ENCODE results near the gene COQ5.
A peak's percentile ranks its signal among the peaks of the same experiment; 100 is the strongest.
"Not testable (repeated sequence)": the region's sequence is repeated elsewhere in the genome, so short reads cannot be mapped to it uniquely, and the experiment has no call there.

The COQ5 gene

DNA sequence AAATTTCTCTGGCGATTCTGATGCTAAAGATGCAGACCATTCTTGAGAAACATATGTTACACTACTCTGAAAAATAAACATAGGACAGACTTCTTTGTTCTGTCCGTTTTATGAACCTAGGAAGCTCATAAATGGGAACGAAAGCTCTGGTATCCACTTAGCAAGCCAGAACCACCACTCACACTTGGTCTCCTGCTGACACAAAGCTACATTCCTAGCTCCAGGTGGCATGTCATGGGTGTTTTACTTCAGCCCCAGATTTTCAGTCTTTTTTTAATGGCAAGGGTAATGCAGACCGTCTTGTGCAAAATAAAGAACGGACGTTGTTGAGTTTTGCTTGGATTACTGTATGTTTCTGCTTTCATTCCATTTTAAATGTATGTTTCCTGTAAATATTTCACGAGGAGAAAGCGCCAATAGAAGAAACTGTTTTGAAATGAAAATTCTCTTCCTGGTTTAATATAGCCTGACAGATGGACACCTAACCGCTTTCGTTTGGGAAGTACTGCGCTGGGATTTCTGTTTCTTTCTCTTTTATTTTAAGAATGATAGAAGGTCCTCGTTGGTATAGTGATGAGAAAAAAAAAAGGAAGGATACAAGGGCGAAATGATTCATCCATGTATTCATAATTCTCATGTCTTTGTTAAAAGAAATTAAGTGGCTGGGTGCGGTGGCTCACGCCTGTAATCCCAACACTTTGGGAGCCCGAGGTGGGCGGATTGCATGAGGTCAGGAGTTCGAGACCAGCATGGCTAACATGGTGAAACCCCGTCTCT lies 871 bp upstream of the COQ5 start:
- DNase-seq (ENCODE audit: low read depth in 2 of 2), result no peak

DNA sequence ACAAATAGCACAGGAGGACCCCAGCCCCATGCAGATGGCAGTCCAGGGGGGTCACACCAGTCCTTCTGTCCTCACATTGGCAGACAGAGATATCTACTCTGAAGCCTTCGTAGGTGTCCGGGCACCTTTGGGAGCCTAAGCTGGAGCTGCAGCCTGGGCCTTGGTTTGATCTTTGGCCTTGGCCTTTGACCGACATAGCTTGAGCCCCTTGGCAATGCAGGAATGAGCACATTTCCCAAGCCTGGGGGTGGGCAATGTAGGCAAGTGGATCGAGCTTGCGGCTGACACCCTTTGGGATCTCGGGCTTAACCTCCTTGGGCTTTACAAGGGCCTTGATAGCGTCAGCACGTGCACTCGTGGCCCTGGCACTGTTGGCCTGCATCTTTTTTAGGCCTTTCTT lies 6.4 kb downstream of the COQ5 start:
- no peak for DNase-seq (ENCODE audit: low read depth in 2 of 2)

DNA sequence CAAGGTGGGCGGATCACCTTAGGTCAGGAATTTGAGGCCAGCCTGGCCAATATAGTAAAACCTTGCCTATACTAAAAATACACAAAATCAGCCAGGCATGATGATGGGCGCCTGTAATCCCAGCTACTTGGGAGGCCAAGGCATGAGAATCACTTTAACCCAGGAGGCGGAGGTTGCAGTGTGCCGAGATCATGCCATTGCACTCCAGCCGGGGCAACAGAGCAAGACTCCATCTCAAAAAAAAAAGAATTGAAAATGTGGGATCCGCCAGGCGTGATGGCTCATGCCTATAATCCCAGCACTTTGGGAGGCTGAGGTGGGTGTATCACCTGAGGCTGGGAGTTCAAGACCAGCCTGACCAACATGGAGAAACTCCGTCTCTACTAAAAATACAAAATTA lies 9.6 kb downstream of the COQ5 start:
- not testable (repeated sequence) for DNase-seq (ENCODE audit: low read depth in 2 of 2)

DNA sequence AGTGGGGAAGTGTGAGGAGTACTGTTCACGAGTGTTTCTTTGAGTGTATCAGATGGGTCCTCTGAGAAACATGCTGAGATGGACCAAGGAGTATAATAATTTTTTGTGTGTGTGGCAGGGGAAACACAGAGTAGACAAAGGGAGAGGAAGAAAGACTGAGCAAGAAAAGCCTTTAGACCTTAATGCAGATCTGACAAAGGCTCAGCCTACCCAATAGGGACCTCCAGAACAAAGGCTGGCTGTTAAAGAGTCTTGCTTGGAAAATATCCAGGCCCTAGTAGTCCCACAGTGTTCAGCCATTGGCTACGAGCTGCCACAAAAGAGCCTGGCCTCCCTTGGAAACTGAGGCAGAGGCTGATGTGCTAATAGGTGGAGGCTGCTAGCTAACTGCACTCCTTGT lies 13.5 kb downstream of the COQ5 start:
- DNase-seq (ENCODE audit: low read depth in 2 of 2), result no peak

DNA sequence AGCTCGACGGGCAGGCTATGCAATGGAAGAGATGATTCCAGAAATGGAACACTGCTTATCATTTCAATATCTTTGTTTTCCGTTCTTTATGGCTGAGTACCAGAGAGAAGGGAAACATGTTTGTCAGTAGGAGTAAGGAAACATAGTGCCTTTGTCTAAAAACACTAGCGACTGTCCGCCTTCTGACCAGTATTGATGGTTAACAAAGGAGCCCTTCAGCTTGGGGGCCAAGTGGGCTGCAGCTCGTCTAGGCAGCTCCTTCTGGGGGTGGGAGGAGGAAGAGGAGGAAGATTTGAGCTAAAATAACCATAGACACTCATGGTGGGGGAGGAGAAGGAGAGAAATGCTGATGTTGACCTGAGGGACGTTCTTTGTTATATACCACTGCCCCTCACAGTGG lies 15.0 kb downstream of the COQ5 start:
- no peak for DNase-seq (ENCODE audit: low read depth in 2 of 2)

DNA sequence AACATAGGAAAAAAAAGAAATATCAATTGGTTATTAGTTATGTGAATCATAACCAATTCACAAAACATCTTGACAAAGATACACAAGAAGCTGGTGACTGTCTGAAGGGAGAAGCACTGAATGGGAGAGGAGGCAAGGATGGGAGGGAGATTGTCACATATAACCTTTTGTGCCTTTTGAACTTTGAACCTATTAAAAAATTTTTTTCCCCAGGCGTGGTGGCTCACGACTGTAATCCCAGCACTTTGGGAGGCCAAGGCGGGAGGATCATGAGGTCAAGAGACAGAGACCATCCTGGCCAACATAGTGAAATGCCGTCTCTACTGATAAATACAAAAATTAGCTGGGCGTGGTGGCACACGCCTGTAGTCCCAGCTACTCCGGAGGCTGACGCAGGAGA lies 20.4 kb downstream of the COQ5 start:
- no peak for DNase-seq (ENCODE audit: low read depth in 2 of 2)

DNA sequence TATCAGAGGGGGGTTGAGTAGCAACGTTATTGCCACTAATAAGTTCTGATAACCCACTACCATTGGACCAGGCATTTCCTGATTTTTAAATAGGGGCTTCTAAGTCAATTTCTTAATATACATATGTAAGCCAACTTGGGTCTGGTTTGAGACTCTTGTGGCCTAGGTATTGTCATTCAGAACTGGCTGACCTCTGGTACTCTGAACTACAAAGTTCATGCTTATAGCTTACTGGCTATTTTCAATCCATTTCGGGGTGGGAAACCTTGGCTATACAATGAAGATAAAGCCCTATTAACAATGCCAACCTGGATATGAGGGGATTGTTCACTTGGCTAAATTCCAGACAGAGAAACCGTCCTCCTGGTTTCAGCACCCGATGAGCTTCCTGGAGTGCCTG lies 24.4 kb downstream of the COQ5 start:
- DNase-seq (ENCODE audit: low read depth in 2 of 2), result no peak

DNA sequence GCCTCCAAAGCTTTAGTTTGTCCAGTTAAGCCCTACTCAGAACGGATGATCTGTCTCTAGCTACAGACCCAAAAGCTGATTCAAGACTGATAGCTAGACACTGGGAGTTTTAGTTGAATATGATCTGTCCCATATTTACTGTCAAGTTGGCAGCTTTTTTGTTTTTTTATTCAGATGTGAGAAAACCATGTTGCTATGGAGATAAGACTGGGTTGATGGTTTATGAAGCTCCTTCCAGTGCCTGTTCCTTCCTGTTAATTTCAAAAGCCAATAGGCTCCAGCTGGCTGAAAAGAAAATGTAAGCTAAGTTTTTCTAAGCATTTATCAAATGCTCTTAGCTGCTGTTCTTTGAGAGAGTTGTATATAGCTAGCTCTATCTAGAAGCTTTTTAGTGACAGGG lies 28.4 kb downstream of the COQ5 start:
- no peak for DNase-seq (ENCODE audit: low read depth in 2 of 2)

DNA sequence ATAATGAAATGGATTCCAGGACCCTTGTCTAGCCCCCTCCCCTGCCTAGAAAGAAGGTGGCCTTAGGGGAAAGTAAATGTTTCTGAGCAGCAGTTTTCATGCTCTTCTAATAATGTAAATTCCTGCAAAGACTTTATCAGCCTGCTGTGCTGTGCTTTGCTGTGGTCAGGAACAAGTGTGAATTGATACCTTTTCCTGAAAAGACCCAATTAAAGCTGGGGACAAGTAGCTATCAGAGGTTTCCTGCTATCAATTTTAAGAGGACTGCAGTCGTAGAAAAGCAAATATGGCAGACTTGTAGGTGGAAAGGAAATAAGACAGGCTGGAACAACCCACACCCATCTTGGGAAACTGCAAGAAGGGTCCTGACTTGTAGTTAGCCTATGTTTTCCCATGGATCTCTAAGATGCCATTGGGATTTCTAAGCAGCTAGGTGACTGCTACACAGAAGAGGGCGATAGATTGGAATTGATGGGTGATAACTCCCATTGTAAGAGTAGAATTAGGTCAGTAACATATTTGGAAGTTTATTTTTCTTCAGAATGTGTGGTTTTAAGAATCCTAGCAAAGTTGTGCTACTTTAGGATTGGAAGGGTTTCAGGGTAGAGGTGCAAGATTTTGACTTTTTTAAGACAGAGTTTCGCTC lies 30.0 kb downstream of the COQ5 start:
- no peak for DNase-seq (ENCODE audit: low read depth in 2 of 2)

DNA sequence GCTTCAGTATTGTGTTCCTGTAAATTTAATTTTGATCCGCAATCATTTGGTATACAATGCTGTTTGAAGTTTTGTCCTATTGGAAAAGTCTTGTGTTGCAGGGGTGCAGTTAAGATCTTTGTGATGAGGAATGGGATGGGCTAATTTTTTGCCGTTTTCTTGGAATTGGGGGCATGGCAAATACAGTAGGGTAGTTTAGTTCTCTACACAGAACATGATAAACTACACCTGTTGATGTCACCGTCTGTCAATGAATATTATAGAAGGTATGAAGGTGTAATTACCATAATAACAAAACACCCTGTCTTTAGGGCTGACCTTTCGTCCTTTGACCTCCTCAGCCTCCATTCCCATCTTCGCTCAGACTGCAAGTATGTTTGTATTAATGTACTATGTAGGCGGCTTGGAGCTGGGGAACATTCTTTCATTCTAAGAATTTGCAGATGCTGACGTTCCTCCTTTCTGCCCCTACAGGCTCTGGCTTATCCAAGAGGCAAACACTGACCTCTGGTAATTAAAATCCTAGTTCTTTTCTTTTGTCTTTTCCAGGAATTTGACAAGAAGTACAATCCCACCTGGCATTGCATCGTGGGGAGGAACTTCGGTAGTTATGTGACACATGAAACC lies 31.3 kb downstream of the COQ5 start:
- DNase-seq (ENCODE audit: low read depth in 2 of 2), result no peak

DNA sequence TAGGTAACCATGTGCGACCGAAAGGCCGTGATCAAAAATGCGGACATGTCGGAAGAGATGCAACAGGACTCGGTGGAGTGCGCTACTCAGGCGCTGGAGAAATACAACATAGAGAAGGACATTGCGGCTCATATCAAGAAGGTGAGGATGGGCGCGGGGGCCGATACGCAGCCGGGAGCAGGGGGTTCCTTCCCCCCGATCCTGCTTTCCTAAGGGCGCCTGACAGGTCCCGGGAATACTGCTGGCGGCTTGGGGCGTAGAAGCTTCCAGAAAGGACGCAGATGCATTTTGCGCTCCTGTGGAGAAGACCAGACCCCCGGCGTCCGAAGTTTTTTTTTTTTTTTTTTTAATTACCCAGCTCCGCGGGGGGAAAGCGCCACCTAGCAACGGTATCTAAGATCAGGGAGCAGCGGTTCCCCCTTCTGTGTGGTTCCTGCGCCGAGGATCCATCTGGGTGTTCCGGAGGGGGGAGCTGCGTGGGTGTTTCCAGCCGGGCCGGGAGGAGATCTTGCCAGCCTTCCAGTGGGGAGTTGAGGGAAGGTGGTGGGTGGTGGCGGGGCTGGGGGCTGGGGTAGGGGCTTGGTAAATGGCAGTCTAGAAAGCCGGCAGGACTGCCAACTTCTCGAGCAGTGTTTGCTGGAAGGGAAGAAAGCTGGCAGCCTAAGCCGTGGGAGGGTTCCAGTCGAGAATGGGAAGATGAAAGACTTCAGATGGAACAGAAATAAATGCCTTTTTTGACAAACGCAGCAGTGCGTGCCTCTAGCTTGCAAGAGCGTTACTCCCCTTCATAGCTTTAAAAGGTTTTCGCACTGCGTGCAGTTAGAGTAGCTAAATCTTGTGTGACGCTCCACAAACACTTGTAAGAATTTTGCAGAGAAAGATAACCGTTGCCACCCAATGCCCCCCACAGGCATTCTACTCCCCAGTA lies 32.3 kb downstream of the COQ5 start:
- peak; percentile 15 to 26 for DNase-seq (ENCODE audit: low read depth in 2 of 2)

DNA sequence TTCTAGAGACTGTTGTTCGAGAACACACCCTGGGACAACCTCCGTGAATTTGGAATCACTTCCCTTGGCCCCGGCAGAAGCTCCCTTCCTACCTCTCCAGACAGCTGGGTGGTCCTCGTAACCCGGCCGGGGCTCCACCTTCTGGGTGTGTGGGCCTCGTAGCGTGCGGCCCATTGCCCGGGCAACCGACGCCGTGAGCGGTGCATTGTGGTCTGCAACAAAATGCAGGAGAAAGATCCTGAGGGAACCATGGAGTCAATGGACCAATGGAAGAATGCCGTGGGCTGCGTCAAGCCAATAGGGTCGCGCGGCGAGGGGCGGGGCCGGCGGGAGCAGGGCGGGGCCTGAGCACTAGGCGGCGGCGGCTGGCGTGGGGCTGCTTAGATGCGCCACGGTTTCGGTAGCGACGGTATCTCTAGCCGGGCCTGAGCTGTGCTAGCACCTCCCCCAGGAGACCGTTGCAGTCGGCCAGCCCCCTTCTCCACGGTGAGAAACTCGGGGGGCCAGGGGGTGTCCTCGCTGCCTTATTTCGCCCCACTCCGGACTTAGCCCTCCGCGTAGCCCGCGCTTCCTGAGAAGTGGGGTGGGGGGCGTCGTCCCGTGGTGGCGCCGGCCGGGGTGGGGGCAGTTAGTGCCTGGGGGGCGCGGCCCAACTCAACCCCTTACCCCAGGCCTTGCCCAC lies 33.1 kb downstream of the COQ5 start, which contains the start of gene DYNLL1:
Gene DYNLL1, plus strand, starts transcription at position 383 of the 682 bp plus-strand sequence. CDS start 309 bp downstream, outside the sequence.
- DNase-seq (ENCODE audit: low read depth in 2 of 2), result peak; percentile 96 to 99

DNA sequence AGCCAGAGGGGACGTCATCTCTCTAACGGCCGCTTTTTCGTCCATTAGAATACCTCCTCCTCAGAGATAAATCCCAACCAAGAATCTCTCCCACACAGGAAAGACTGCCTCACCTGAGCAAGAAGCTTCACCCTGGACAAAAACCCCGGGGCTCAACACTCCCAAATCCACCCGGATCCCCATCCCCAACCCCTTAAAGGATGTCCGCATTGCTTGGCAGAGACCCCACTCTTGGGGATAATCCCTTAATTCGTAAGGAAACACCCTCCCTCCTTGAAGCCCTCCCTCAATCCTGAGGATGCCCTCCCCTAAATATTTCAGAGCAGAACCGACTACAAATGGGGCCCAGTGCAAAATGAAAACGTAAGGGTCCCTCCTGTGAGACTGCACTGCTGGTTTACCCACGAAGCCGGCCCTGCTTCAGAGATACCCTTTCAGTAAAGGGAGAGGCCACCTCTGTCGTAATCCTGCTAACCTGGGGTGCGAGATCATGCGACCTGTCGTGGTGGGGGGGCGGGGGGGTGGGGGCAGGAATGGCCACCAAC lies 33.7 kb downstream of the COQ5 start:
- no peak for DNase-seq (ENCODE audit: low read depth in 2 of 2)

DNA sequence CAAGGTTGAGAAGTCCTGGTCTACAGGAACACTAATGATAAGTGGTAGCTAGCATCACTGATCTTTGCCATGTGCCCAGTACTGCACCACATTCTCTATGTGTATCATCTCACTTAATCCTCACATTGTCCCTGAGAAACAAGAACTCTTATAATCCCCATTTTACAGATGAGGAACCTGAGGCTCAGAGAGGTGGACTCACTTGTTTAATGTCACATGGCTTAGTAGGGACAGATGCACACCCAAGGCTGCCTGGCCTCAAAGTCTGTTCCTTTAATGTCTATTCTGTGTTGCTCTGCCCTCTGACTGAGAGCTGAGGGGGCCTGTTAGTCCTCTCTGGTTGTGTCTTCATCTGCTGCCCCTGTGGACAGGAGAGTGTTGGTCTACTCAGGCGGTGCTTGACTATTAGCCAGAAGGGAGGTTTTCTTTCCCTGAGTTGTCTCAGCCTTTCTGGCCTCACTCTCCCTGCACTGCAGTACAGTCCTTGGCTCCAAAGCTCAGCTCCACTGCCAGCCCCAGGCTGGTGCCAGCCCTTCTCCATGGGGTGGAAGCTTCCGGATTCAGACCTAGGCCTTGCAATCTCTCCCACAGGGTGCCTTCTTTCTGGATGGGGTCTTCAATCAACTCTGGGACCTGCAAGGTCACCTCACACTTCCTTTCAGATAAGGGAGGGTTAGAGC lies 38.0 kb downstream of the COQ5 start:
- DNase-seq (ENCODE audit: low read depth in 2 of 2), result no peak

DNA sequence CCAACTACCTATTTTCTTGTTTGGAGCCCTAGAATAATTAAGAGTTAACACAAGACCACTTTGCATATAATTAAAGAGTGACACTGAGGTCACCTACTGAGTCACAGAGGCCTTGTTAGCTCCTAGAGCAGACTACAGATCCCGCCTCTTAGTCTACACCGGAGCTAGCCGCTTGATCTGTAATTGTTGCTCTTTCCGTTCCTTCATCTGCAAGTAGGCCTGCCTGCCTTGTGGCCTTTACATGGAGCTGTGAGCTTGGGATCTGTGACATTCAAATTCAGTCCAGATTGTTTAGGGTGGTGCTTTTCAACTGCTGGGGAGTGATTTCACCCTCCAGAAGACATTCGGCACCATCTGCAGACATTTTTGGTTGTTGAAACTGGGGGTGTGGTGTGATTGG lies 38.6 kb downstream of the COQ5 start:
- no peak for DNase-seq (ENCODE audit: low read depth in 2 of 2)

DNA sequence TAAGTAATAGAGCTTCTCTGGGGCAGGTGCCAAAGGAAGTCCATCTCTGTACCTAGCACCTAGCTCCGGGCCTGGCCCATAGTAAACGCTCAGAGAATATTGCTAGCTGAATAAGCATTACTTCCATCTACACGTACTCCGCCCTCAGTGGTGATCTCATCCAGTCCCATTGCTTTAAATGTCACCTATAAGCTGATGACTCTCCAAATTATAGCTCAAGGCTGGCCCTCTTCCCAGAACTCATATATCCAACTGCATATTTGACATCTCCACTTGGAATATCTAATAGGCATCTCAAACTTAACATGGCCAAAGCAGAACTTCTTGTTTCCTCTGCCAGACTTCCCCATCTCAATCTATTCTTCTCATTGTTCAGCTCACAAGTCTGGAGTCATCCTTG lies 39.9 kb downstream of the COQ5 start:
- DNase-seq (ENCODE audit: low read depth in 2 of 2), result no peak

DNA sequence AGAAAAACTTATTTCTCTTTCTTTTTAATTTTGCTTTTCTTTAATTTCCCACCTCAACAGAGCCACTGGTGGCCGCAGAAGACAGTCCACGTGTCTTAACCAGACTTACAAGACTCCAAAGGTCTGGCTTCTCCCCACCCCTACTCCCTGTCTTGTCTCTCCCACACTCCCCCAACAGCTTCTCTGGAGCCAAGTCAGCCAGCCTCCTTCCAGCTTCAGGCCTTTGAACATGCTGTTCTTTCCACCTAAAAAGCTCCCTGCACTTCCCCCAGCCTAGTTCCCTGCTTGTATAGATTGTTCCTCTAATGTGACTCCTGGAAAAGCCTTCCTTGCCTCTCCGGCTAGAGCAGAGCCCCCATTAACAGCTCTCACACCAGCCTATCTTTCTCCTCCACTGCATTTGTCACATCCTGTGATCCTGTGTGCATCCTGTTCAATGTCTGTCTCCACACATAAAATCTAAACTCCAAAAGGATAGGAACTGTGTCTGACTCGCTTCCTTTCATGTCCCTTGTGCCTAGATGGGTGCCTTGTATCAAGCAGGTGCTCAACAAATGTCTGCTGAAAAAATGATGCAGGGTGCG lies 40.8 kb downstream of the COQ5 start:
- DNase-seq (ENCODE audit: low read depth in 2 of 2), result no peak

DNA sequence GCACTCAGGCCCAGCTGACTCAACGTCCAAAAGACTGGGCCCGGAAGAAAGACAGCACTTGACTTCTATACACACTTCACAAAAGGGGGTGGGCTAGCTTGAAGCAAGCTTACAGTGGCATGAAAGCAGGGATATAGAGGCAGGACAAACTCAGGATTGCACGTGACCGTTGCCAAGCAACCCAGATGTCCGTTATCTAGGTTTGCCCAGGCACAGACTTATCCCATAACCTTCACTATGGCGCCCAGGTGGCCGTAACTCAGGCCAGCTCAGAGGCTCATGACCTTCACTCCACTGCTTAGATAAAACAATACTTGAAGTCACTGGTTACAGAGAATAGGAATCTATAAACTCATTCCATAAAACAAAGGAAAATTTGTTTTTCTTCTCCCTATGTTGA lies 41.4 kb downstream of the COQ5 start:
- DNase-seq (ENCODE audit: low read depth in 2 of 2), result not testable (repeated sequence)

DNA sequence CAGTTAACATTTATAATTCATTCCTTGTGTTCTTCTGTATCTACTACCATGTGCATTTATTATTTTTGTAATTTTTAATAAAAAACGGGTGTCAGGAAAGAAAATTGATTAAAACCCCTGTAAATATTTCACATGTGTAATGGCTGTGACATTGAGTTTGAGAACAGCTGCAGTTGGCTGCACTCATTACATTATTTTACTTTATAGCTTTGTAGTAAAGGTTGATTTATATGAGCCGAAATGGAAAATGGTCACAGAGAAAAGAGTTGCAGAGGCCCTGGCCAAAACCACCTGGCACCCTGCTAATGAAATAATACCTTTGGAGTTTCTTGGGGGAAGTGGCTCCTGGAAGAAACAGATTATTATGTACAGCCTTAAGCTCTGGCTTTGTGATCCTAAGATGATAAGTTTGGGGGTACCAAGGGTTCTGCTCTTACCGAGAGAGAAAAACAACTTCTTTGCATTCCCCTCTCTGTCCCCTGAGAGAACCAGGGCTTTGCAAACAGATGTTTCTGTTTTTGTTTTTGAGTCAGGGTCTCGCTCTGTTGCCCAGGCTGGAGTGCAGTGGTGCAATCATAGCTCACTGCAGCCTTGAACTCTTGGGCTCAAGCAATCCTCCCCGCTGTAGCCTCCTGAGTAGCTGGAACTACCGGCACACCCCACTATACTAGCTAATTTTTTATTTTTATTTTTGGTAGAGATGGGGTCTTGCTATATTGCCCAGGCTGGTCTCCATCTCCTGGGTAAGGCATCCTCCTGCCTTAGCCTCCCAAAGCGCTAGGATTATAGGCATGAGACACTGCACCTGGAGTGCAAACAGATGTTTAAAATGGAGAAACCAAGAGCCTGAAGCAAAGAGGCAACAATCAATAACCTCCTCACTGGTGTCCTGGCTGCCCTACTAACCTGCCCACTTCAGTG lies 42.7 kb downstream of the COQ5 start:
- DNase-seq (ENCODE audit: low read depth in 2 of 2), result no peak
